IMR-90 (cell line): ENCODE measurements around the gene CCDC102A. TPM values are rescaled to one million over a fixed set of nuclear protein-coding genes. Genes with fewer than 3 reads are reported as not detected.
A peak's percentile ranks its signal among the peaks of the same experiment; 100 is the strongest.

ENCODE experiments used
- ATAC-seq: fragments of 200-7000 bp; cut with Tn5 transposase; 2 replicates; pipeline ENCODE4 v1.9.1; 2020; ENCODE audit warnings: low read depth, mild to moderate bottlenecking, moderate library complexity
- BruUV-seq: library from RNA; stranded (reverse); fragments of 400-500 nt; replicated peaks from 2 replicates; lab custom pipeline; 2021; lab: Mats Ljungman, UMichigan
- CTCF ChIA-PET: fragments of 300-600 bp; formaldehyde crosslinking; extraction: SDS; loops from one replicate; lab custom pipeline; 2021; ENCODE audit warnings: antibody characterized with exemption; lab: Yijun Ruan, JAX
- POLR2A ChIA-PET: fragments of 300-600 bp; sonication (Branson Sonifier 250); formaldehyde crosslinking; loops from one replicate; lab custom pipeline; 2022; ENCODE audit warnings: antibody characterized with exemption; ENCODE audit not compliant: unreplicated experiment; lab: Charles Lee
- DNase-seq: peaks from one replicate; pipeline ENCODE4 v3.0.0; 2013
- H2AFZ ChIP-seq: replicated peaks from 2 replicates; pipeline ENCODE3; 2013; ENCODE audit warnings: low read length, mild to moderate bottlenecking; ENCODE audit not compliant: poor library complexity
- H2AK5ac ChIP-seq: 2 replicates; pipeline ENCODE4 v1.6.1; 2013; ENCODE audit warnings: low read depth, low read length, inconsistent platforms
- H2AK9ac ChIP-seq: replicated peaks from 2 replicates; pipeline ENCODE3; 2013; ENCODE audit warnings: mild to moderate bottlenecking, low read depth, low read length, moderate library complexity; ENCODE audit not compliant: poor library complexity
- H2BK120ac ChIP-seq: 2 replicates; pipeline ENCODE4 v1.6.1; 2013; ENCODE audit warnings: low read depth, low read length, inconsistent platforms
- H2BK15ac ChIP-seq: 3 replicates; pipeline ENCODE4 v1.6.1; 2013; ENCODE audit warnings: low read depth, low read length, inconsistent platforms
- H2BK20ac ChIP-seq: 2 replicates; pipeline ENCODE4 v1.6.1; 2013; ENCODE audit warnings: low read depth, mild to moderate bottlenecking, inconsistent platforms, low read length, moderate library complexity
- H2BK5ac ChIP-seq: 2 replicates; pipeline ENCODE4 v1.6.1; 2013; ENCODE audit warnings: mild to moderate bottlenecking, low read depth, low read length, inconsistent platforms; ENCODE audit not compliant: poor library complexity, severe bottlenecking
- H3K14ac ChIP-seq: replicated peaks from 2 replicates; pipeline ENCODE4 v1.6.1; 2013; ENCODE audit warnings: low read depth, low read length, inconsistent platforms
- H3K18ac ChIP-seq: 2 replicates; pipeline ENCODE4 v1.6.1; 2013; ENCODE audit warnings: low read depth, low read length, control low read depth
- H3K23ac ChIP-seq: 2 replicates; pipeline ENCODE4 v1.6.1; 2013; ENCODE audit warnings: low read depth, low read length, inconsistent platforms
- H3K27ac ChIP-seq: 2 replicates; pipeline ENCODE4 v1.5.1; 2013; ENCODE audit warnings: mild to moderate bottlenecking, control low read depth, low read length; ENCODE audit not compliant: insufficient read depth
- H3K27me3 ChIP-seq: 2 replicates; pipeline ENCODE4 v1.6.1; 2013; ENCODE audit warnings: low read length; ENCODE audit not compliant: control insufficient read depth, insufficient read depth
- H3K36me3 ChIP-seq: 2 replicates; pipeline ENCODE4 v1.6.1; 2013; ENCODE audit warnings: low read length, mixed read lengths; ENCODE audit not compliant: control insufficient read depth, insufficient read depth
- H3K4ac ChIP-seq: 2 replicates; pipeline ENCODE4 v1.6.1; 2013; ENCODE audit warnings: low read depth, low read length, inconsistent platforms
- H3K4me1 ChIP-seq: 2 replicates; pipeline ENCODE4 v1.6.1; 2013; ENCODE audit warnings: low read length, mixed read lengths; ENCODE audit not compliant: control insufficient read depth, insufficient read depth
- H3K4me2 ChIP-seq: 2 replicates; pipeline ENCODE4 v1.6.1; 2013; ENCODE audit warnings: low read depth, mild to moderate bottlenecking, control low read depth, low read length, moderate library complexity
- H3K4me3 ChIP-seq: 2 replicates; pipeline ENCODE4 v1.5.1; 2013; ENCODE audit warnings: low read depth, mild to moderate bottlenecking, control low read depth, low read length, moderate library complexity; ENCODE audit not compliant: insufficient read depth
- H3K56ac ChIP-seq: 2 replicates; pipeline ENCODE4 v1.6.1; 2013; ENCODE audit warnings: low read length, inconsistent platforms; ENCODE audit not compliant: insufficient read depth; ENCODE audit errors: extremely low read depth
- H3K79me1 ChIP-seq, 2 experiments: 2 replicates each; pipeline ENCODE4 v1.6.1; 2013; ENCODE audit warnings: low read length in 2 of 2, inconsistent platforms in 1 of 2, low read depth in 1 of 2
- H3K9ac ChIP-seq: 2 replicates; pipeline ENCODE4 v1.6.1; 2013; ENCODE audit warnings: low read depth, low read length, control low read depth
- H3K9me1 ChIP-seq: 2 replicates; pipeline ENCODE4 v1.6.1; 2013; ENCODE audit warnings: low read length, inconsistent platforms; ENCODE audit not compliant: insufficient read depth
- H3K9me3 ChIP-seq: 2 replicates; pipeline ENCODE4 v1.6.1; 2013; ENCODE audit warnings: low read length; ENCODE audit not compliant: control insufficient read depth, insufficient read depth
- H4K20me1 ChIP-seq: 2 replicates; pipeline ENCODE4 v1.6.1; 2013; ENCODE audit warnings: low read length, inconsistent platforms; ENCODE audit not compliant: insufficient read depth
- H4K5ac ChIP-seq: 2 replicates; pipeline ENCODE4 v1.6.1; 2013; ENCODE audit warnings: mild to moderate bottlenecking, low read depth, low read length, control low read depth
- H4K8ac ChIP-seq, 2 experiments: 2 replicates each; pipeline ENCODE4 v1.6.1; 2013; ENCODE audit warnings: low read depth in 2 of 2, low read length in 2 of 2, control low read depth in 1 of 2, inconsistent platforms in 1 of 2
- H4K91ac ChIP-seq: 2 replicates; pipeline ENCODE4 v1.6.1; 2013; ENCODE audit warnings: low read depth, low read length, inconsistent platforms; ENCODE audit not compliant: insufficient read depth
- CEBPB ChIP-seq: IDR thresholded peaks from 2 replicates; pipeline ENCODE4 v1.6.1; 2012; ENCODE audit warnings: low read depth, low read length, improper control_type of control experiment
- SMC3 ChIP-seq: fragments of 150-350 bp; IDR thresholded peaks from 2 replicates; pipeline ENCODE4 v1.6.1; 2016; ENCODE audit warnings: low read depth, mild to moderate bottlenecking, antibody characterized with exemption, low read length, moderate library complexity
- WGBS, 2 experiments: methylation state at CpG; one replicate each; pipeline versions ENCODE4 v1.1.5 to v1.1.7; 2013; ENCODE audit warnings: missing lambda C conversion rate in 2 of 2; ENCODE audit not compliant: insufficient read length in 1 of 2; ENCODE audit errors: extremely low coverage in 2 of 2; 5-methylcytosine and 5-hydroxymethylcytosine counted together
- dilution Hi-C: fragments of 300-500 bp; cut with HindIII; formaldehyde crosslinking; loops from one replicate; pipeline ENCODE4 v1.14.3; 2018; ENCODE audit warnings: low sequenced_read_pairs; ENCODE audit not compliant: unreplicated experiment
- in situ Hi-C: fragments of 300-500 bp; cut with MboI; formaldehyde crosslinking; loops from 3 replicates; pipeline ENCODE4 v1.14.3; 2019; ENCODE audit warnings: low sequenced_read_pairs, inconsistent platforms, mixed read lengths
- intact Hi-C: fragments of 100-400 bp; cut with micrococcal nuclease; formaldehyde crosslinking; loops from 2 replicates; pipeline ENCODE4 v1.10.0; 2022
- polyA plus RNA-seq, 3 experiments: library from polyadenylated mRNA; depleted of rRNA; stranded (reverse); fragments of >200 nt; gene quantifications; 2 replicates each; pipeline ENCODE4 v1.2.3, GENCODE V29; 2012; ENCODE audit warnings: low replicate concordance in 1 of 3
- total RNA-seq: library from RNA; depleted of rRNA; stranded (reverse); fragments of >200 nt; gene quantifications from 2 replicates; pipeline ENCODE4 v1.2.3, GENCODE V29; 2012

The CCDC102A gene
- total and polyA plus RNA-seq, 2 of the 4 experiments (the other 2 are of a cell fraction), result 5.4 to 8.5 TPM

DNA sequence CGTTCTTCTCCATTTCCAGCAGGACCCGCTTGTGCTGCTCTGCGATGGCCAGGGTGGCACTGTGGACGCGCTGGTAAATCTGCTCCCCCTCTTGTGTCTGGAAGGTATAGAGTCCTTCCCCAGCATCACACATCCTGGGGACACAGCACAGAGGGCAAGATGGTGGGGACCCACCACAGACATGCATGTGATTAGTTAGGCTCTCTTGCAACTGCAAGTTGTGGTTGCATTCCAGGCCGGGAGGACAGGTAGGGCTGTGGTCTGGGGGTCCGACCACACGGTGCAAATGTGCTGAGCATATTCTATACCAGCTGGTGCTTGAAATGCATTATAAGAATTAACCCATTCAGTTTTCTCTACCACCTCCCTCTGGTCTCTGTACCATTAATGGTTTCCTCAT lies 62.5 kb downstream of the CCDC102A start:
- Histone ChIP-seq H2AFZ (peak overlapping the region; percentile 15), H2BK120ac (no peak overlapping the region), H3K18ac (no peak overlapping the region), H4K91ac (no peak overlapping the region), H3K36me3 (peaks cover 44% of the 10 kb centered on the region), H4K8ac (no peak overlapping the region), H3K4me2 (no peak overlapping the region), H2AK9ac (no peak overlapping the region), H3K23ac (no peak overlapping the region), H3K14ac (no peak overlapping the region), H3K56ac (no peak overlapping the region), H4K20me1 (0 out of 2 replicates have a peak, but pooled peaks cover 8% of the 10 kb centered on the region), H2BK15ac (no peak overlapping the region), H3K4me1 (peaks cover 5% of the 10 kb centered on the region), H3K9ac (no peak overlapping the region), H3K9me3 (no peaks in the 10 kb centered on the region), H2AK5ac (no peak overlapping the region), H3K4ac (no peak overlapping the region), H2BK20ac (no peak overlapping the region), H3K9me1 (no peaks in the 10 kb centered on the region), H3K27ac (no peak overlapping the region), H3K79me1 (peaks cover 14 to 16% of the 10 kb centered on the region in 2 experiments), H3K4me3 (no peak overlapping the region), H4K5ac (no peak overlapping the region), H2BK5ac (no peak overlapping the region), H3K27me3 (no peaks in the 10 kb centered on the region)
- no peak for ATAC-seq
- BruUV-seq, result no TSS peak
- intact Hi-C loops (no loop called here), dilution Hi-C loops (no loop called here), in situ Hi-C loops (no loop called here)
- no peak for TF ChIP-seq CEBPB
- no peak for TF ChIP-seq SMC3
- CTCF ChIA-PET, result interaction anchor here (1.4 kb wide), 1 partner anchor 11 kb away, joined by 3 read pairs; no protein-coding TSS in a partner anchor
- no CpG with 5 or more reads among the region's 8 CpGs for WGBS, 2 experiments
- no peak for DNase-seq
- POLR2A ChIA-PET, result interaction anchor here (0.5 kb wide), 1 partner anchor 1011 kb away, joined by 3 read pairs; no protein-coding TSS in a partner anchor
